ENCODE results near the gene TLCD4. TPM values are rescaled to one million over a fixed set of nuclear protein-coding genes. Genes with fewer than 3 reads are reported as not detected.

TLCD4 gene
- 10 to 100 TPM; 11.6 to 17.4 TPM for total RNA-seq
- long read RNA-seq, donor 1, full-length matches to known transcripts: 2 of 2 reads
- long read RNA-seq, donor 1, partial matches to known transcripts: 0 of 2 reads
- long read RNA-seq, donor 1, other reads (novel, unspliced or antisense): 0 of 2 reads
- long read RNA-seq, donor 2, full-length matches to known transcripts: 15 of 17 reads
- long read RNA-seq, donor 2, partial matches to known transcripts: 0 of 17 reads
- long read RNA-seq, donor 2, other reads (novel, unspliced or antisense): 2 of 17 reads

GRCh38 chr1:95117207-95118066 is at the start of gene TLCD4:
TLCD4 (plus strand) TSS chr1:95117355; CDS start chr1:95143902, 26,547 bp downstream.
- peak; percentile 85 for DNase-seq (ENCODE audit: low spot score)
- intact Hi-C loops (cut with DNase I): loop anchor here in 1 of 2 donors (10.0 kb wide), 1 partner anchor 117 kb away; the partner anchor contains the start of gene RWDD3

- intact Hi-C loops (cut with DNase I): no loop called here
Observed at GRCh38 chr1:95067568-95067967, 49.6 kb upstream of the TLCD4 start.

GRCh38 chr1:95068956-95069709 is 48.0 kb upstream of the TLCD4 start:
- intact Hi-C loops (cut with DNase I): no loop called here
- no peak for DNase-seq (ENCODE audit: low spot score)

More at GRCh38 chr1:95067568-95067967, 49.6 kb upstream of the TLCD4 start:
- DNase-seq (ENCODE audit: low spot score): no peak

DNA sequence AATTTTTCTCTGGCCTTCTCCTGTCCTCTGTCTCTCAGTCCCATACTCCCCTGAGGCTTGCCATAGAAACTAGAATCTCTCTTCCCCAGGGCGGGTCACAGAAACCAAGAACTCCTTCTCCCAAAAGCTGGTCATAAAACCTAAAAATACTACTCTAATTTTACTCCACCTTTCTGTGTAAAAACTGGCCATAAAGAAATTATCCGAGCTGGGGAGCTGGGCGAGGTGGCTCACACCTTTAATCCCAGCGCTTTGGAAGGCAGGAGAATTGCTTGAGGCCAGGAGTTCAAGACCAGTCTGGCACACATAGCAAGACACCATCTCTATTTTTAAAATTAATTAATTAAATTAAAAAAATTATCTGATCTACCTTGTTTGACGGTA is 47.5 kb upstream of the TLCD4 start:
- DNase-seq (ENCODE audit: low spot score): no peak
- intact Hi-C loops (cut with DNase I): no loop called here

GRCh38 chr1:95071539-95071938 is 45.6 kb upstream of the TLCD4 start:
- intact Hi-C loops (cut with DNase I): no loop called here
- no peak for DNase-seq (ENCODE audit: low spot score)

- intact Hi-C loops (cut with DNase I): no loop called here
- DNase-seq (ENCODE audit: low spot score): no peak
Observed at GRCh38 chr1:95072117-95072516, 45.0 kb upstream of the TLCD4 start.

DNA sequence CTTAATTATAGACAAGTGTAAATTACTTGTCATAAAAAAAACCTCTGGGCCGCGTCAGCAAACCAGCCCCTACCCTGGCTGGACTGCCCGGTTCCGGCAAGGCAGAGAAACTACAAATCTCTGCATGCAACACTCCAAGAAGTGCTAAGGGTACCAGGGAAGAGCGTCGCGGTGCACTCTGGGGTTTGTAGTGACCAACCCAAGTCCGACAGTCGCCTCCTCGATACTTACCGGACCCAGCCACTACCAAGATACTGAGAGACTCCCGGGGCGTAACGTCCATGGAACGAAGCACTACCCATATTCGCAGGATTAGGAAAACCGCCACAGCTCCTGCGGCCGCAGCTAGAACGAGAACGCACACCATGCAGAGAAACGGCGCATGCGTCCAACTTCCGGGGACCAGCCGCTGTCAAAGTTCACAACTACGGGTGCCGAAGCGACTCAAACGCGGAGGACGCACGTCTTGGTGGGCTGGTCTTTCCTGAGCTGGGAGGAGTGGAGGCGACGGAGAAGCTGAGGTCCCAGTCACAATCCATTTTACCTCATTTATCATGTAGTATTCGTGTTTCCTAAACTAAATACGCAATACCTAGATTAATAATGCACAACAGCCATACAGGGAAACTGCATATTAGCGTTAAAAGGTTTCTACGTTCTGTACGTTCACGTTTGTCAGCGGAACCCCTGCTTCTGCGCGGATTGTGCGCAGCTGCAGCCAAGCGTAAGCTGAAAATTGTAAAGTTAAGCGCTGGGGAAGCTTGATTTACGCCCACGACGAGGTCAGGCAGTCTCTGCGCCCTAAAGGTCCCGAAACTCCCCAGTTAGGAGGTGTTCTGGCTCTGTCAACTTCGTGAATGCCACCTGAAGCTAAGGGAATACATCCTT is 44.4 kb upstream of the TLCD4 start, which contains the start of gene ALG14:
Gene ALG14 (minus strand): TSS at position 420 of the 888 bp plus-strand sequence. CDS start 53 bp downstream, at position 367.
- DNase-seq (ENCODE audit: low spot score): peak; percentile 98
- intact Hi-C loops (cut with DNase I): no loop called here

DNA sequence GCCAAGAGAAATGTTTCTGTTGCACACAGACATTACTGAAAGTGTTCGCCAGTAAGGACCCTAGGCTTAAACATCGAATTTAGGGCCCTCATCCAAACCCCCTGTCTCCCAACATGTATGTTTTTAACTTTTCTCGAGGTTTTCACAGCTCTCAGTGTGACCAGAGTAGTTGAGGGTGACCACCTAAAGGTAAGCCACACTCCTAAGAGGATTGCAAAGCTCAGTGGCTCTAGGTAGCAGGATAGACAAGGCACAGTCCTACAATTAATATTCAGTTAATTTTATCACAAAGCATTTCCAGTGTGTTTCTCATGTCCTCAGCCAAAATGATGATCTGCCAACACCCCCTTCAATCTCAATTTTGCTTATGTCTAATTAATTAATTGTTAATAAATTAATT is 43.7 kb upstream of the TLCD4 start:
- no peak for DNase-seq (ENCODE audit: low spot score)
- intact Hi-C loops (cut with DNase I): no loop called here

GRCh38 chr1:95076034-95076433 is 41.1 kb upstream of the TLCD4 start:
- intact Hi-C loops (cut with DNase I): no loop called here
- DNase-seq (ENCODE audit: low spot score): no peak

DNA sequence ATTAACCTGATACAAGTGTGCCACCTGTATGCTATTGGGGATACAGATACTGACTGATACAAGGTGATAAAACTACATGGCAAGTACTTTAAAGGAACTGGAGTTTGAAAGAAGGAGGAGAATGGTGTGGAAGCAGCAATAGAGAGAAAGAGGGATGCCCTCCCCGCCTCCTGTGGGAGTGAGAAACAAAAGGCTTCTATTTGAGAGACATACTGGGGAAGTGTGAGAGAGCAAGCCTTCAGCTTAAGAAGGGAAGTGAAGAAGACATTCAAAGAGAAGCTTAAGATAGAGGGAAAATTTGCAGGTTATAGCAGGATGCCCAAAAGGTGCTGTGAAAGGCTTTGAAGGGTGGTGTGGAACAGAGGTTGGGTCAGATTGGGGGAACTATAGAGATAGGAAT is 36.7 kb upstream of the TLCD4 start:
- no peak for DNase-seq (ENCODE audit: low spot score)
- intact Hi-C loops (cut with DNase I): loop anchor here in 1 of 2 donors (10.0 kb wide), 1 partner anchor 154 kb away; the partner anchor contains the start of gene RWDD3

DNA sequence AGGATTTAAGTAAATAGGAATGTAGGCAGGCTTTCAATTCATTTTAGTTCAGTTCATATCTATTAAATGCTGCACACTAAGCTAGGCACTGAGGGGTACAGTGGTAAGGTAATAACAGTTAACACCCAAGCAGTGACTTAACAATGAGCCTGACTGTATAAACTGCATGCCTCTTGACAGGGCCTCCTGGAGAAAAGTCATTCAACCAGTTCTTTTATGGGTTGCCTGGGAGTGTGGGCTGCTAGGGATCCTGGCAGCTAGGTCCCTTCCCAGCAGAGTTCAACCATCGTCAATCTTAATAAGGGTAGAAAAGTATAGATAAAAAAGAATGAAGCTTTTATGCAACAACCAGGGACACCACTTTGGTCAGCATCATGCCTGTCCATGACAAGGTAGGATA is 36.3 kb upstream of the TLCD4 start:
- intact Hi-C loops (cut with DNase I): loop anchor here in 1 of 2 donors (10.0 kb wide), 1 partner anchor 154 kb away; the partner anchor contains the start of gene RWDD3

DNA sequence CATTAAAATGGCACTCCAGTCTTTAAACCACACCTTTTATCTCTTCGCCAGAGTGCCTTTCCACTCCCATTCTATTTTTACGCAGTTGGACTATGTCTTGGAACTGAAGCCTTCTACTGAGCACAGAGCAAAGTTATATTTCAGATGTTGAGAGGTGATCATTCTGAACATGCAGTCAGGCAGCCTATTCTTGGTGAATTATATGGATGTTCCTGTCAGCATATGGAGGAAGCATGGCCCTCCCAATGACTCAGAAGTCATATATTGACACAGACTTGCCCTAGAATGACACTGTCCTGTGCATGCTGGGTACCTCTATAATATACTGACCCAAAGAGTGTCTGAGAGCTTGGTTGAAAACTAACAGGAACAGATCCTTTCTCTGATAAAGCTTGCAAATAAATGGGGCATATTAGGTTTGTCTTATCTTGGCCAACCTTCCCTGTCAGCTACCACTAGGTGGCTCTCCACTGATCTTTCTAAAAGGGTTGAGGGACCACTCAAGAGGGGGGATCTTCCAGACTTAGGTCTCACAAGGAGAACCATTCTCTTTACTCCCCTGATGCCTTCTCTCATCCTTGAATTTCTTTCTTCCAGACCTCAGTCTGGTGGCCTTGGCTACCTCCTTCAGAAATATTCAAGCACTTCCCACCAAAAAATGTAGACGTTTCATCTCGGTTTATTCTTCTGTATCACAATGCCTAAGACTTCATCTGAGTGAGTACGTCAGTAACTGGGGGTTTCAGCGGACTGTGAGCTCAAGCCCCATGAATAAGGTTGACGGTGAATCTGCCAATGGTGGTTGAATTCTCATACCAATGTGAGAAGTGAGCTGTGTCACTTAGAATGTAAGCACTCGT is 32.6 kb upstream of the TLCD4 start:
- intact Hi-C loops (cut with DNase I): loop anchor here in 1 of 2 donors (10.0 kb wide), 1 partner anchor 150 kb away; the partner anchor contains the start of gene RWDD3
- DNase-seq (ENCODE audit: low spot score): no peak

More for the DNA sequence above, 36.3 kb upstream of the TLCD4 start:
- DNase-seq (ENCODE audit: low spot score): no peak

- DNase-seq (ENCODE audit: low spot score): no peak
- intact Hi-C loops (cut with DNase I): loop anchor here in 1 of 2 donors (10.0 kb wide), 1 partner anchor 149 kb away; the partner anchor contains the start of gene RWDD3
Observed at GRCh38 chr1:95085376-95085775, 31.8 kb upstream of the TLCD4 start.

DNA sequence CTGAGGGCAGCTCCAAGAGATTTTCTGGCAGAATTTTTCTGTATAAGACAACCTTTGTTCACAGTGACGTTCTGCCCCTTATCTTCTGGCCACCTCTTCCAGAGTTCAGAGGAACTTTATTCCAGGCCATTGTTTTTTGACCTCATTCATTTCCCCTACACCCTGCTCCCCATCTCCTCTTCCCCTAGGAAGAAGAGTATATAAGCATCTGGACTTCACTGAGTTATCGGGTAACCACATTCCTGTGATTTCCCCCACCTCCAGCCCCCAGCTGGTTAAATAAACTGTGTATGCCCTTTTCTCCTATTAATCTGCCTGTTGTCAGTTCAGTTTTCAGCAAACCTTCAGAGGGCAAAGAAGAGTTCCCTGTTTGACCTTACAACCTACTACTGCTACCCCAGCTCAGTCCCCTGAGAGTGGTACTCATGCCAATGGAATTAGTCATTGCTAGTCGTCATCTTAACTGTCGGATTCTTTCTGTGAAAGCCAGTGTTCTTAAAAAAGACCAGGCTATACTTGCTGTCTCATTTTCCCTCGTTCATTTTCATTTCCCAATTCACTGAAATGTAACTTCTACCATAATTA is 30.1 kb upstream of the TLCD4 start:
- intact Hi-C loops (cut with DNase I): loop anchor here in 1 of 2 donors (10.0 kb wide), 1 partner anchor 148 kb away; the partner anchor contains the start of gene RWDD3
- no peak for DNase-seq (ENCODE audit: low spot score)

DNA sequence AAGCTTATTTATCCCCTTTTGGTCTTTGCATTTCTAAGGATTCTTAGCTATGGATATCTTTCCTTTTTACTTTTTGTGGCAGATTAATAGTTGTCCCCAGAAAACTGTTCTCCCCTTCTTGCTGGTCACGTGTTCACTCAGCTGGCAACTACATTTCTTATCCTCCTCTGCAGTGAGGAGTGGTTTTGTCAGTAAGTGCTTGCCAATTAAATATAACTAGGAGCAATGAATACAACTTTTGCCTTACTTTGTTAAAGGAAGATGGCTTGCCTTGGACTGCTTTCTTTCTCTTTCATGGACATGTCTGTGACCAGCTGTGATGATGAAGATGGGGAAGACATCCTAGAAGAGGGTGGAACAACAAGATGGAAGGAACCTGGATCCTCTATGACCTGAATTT is 28.9 kb upstream of the TLCD4 start:
- intact Hi-C loops (cut with DNase I): loop anchor here in 1 of 2 donors (10.0 kb wide), 1 partner anchor 146 kb away; the partner anchor contains the start of gene RWDD3
- no peak for DNase-seq (ENCODE audit: low spot score)

DNA sequence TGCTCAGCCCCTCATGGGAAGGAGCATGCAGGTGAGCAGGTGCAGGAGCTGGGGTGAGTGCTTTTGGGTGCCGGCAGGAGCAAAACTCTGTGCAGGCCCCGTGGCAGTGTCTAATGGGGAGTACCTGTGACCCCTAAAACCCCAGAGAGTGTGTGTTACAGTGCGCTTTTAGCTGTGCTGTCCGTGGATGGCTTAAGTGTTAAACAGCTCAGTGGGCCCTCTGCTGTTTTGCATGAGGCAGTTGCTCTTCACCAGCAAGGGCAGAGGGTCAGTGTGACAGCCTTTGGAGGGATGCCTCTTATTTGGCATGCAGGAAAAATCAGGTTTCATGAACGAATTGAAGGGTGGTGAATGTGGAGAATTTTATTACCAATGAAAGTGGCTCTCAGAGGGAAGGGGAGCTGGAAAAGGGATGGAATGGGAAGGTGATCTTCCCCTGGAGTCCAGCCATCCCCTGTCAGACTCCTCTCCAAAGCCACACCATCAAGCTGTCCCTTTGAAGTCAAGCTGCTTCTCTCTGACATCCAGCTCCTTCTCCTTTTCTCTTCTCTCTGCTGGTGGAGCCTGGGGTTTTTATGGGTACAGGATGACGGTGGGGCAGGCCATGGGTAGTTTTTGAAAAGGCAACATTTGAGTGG is 27.4 kb upstream of the TLCD4 start:
- intact Hi-C loops (cut with DNase I): loop anchor here in 1 of 2 donors (10.0 kb wide), 1 partner anchor 145 kb away; the partner anchor contains the start of gene RWDD3
- DNase-seq (ENCODE audit: low spot score): no peak

Data from posterior vena cava (tissue), 2 donors.